GM12891 (cell line): ENCODE data around the gene RBCK1.

ENCODE experiments used
- PAX5 ChIP-seq: IDR thresholded peaks from 2 replicates; pipeline ENCODE4 v1.6.1; 2011; ENCODE audit warnings: low read length, moderate library complexity, mild to moderate bottlenecking; ENCODE audit not compliant: insufficient read depth, severe bottlenecking
- POLR2A ChIP-seq: IDR thresholded peaks from 2 replicates; pipeline ENCODE4 v1.6.1; 2011; ENCODE audit warnings: low read depth, low read length, control low read depth
- POLR2AphosphoS5 ChIP-seq: IDR thresholded peaks from 2 replicates; pipeline ENCODE4 v1.6.1; 2011; ENCODE audit warnings: low read depth, low read length, control low read depth
- SPI1 ChIP-seq: IDR thresholded peaks from 2 replicates; pipeline ENCODE4 v1.6.1; 2011; ENCODE audit warnings: low read depth, low read length, control low read depth

DNA sequence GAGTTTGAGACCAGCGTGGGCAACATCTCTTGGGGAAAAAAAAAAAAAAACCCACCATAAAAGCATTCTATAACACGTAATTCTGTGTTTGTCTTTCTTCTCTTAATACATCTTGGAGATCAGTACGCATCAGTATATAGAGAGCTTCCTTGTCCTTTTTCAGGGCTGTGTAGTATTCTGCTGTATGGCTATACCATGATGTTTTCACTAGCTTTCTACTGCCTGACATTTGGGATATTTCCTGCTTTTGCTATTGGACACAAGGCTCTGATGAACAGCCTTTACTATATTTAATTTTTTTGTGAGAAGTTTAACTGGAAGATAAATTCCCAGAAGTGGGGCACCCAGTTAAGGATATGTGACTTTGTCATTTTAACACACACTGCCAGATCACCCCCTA, 20.6 kb upstream of the RBCK1 start:
- TF ChIP-seq POLR2A = no peak
- TF ChIP-seq POLR2AphosphoS5 = no peak
- TF ChIP-seq PAX5 = no peak
- no peak for TF ChIP-seq SPI1
